GM12878 (cell line): Measurements from ENCODE around the gene HYAL1. TPM values are rescaled to one million over a fixed set of nuclear protein-coding genes. Genes with fewer than 3 reads are reported as not detected.

Source experiments
- ATAC-seq: fragments of 200-7000 bp; cut with Tn5 transposase; 3 replicates; pipeline ENCODE4 v1.9.1; 2020; ENCODE audit warnings: mild to moderate bottlenecking, moderate library complexity
- BruUV-seq: library from RNA; stranded (reverse); fragments of 400-500 nt; replicated peaks from 2 replicates; lab custom pipeline; 2021; lab: Mats Ljungman, UMichigan
- CTCF ChIA-PET: fragments of 300-600 bp; sonication (Branson Sonifier 250); formaldehyde crosslinking; extraction: SDS; loops from one replicate; lab custom pipeline; 2021; ENCODE audit warnings: inconsistent platforms; lab: Yijun Ruan, JAX
- POLR2A ChIA-PET: fragments of 350-600 bp; formaldehyde crosslinking; extraction: SDS; loops from one replicate; lab custom pipeline; 2021; ENCODE audit warnings: inconsistent platforms; lab: Charles Lee
- RAD21 ChIA-PET: fragments of 300-600 bp; sonication (Branson Sonifier 250); formaldehyde crosslinking; loops from one replicate; lab custom pipeline; 2023; ENCODE audit warnings: antibody characterized with exemption; ENCODE audit not compliant: unreplicated experiment; lab: Charles Lee
- SMC1A ChIA-PET: fragments of 300-600 bp; sonication (Branson Sonifier 250); formaldehyde crosslinking; loops from one replicate; lab custom pipeline; 2023; ENCODE audit not compliant: unreplicated experiment, uncharacterized antibody; lab: Charles Lee
- DNase-seq: peaks from one replicate; pipeline ENCODE4 v3.0.0-alpha.2; 2011; ENCODE audit warnings: low read depth, low spot score
- FAIRE-seq: peaks from 3 replicates; lab custom pipeline; 2011; peaks lifted over from hg19 to GRCh38; lab: Jason Lieb, UNC
- H2AFZ ChIP-seq: 2 replicates; pipeline ENCODE4 v1.6.0; 2011; ENCODE audit warnings: low read depth, low read length, control low read depth; ENCODE audit not compliant: control insufficient read depth
- H3K27ac ChIP-seq: 2 replicates; pipeline ENCODE4 v1.5.1; 2011; ENCODE audit warnings: control low read depth; ENCODE audit not compliant: control insufficient read depth, insufficient read depth
- H3K27me3 ChIP-seq, 2 experiments: replicated peaks in 1 of 2; 2 replicates each; pipeline versions ENCODE4 v1.6.0 to v1.6.1; 2011; ENCODE audit warnings: low read length in 1 of 2; ENCODE audit not compliant: control insufficient read depth in 2 of 2, insufficient read depth in 2 of 2
- H3K36me3 ChIP-seq, 2 experiments: 2 replicates each; pipeline ENCODE4 v1.5.1; 2011; ENCODE audit warnings: low read length in 1 of 2; ENCODE audit not compliant: control insufficient read depth in 2 of 2, insufficient read depth in 2 of 2
- H3K4me1 ChIP-seq: 2 replicates; pipeline ENCODE4 v1.6.1; 2011; ENCODE audit warnings: mild to moderate bottlenecking, low read length, moderate library complexity, mixed read lengths; ENCODE audit not compliant: control insufficient read depth, insufficient read depth
- H3K4me2 ChIP-seq: 2 replicates; pipeline ENCODE4 v1.6.0; 2011; ENCODE audit warnings: control low read depth; ENCODE audit not compliant: control insufficient read depth, insufficient read depth
- H3K4me3 ChIP-seq: fragments of 200-600 bp; sonication (generic); 2 replicates; pipeline ENCODE4 v1.5.1; 2016
- H3K79me2 ChIP-seq: 2 replicates; pipeline ENCODE4 v1.6.0; 2011; ENCODE audit warnings: low read length; ENCODE audit not compliant: control insufficient read depth, insufficient read depth
- H3K9ac ChIP-seq: 2 replicates; pipeline ENCODE4 v1.8.0; 2011; ENCODE audit warnings: low read length, control low read depth, mixed read lengths; ENCODE audit not compliant: control insufficient read depth, insufficient read depth
- H3K9me3 ChIP-seq: replicated peaks from 3 replicates; pipeline ENCODE4 v1.5.1; 2011; ENCODE audit warnings: mild to moderate bottlenecking, low read length; ENCODE audit not compliant: control insufficient read depth, insufficient read depth
- H4K20me1 ChIP-seq: 2 replicates; pipeline ENCODE4 v1.6.0; 2011; ENCODE audit not compliant: control insufficient read depth, insufficient read depth
- CHD1 ChIP-seq: IDR thresholded peaks from 2 replicates; pipeline ENCODE4 v1.6.1; 2012; ENCODE audit warnings: low read depth, low read length, improper control_type of control experiment
- CHD2 ChIP-seq: IDR thresholded peaks from 2 replicates; pipeline ENCODE4 v1.6.1; 2011; ENCODE audit warnings: low read depth, low read length, improper control_type of control experiment, borderline replicate concordance
- ESRRA ChIP-seq: IDR thresholded peaks from 2 replicates; pipeline ENCODE4 v1.6.1; 2012; ENCODE audit warnings: mild to moderate bottlenecking, low read length, improper control_type of control experiment
- HDGF ChIP-seq: fragments of 450-650 bp; IDR thresholded peaks from 2 replicates; pipeline ENCODE4 v1.6.1; 2016; ENCODE audit warnings: antibody characterized with exemption
- JUNB ChIP-seq: IDR thresholded peaks from 2 replicates; pipeline ENCODE4 v1.6.1; 2016; ENCODE audit warnings: antibody characterized with exemption, mild to moderate bottlenecking
- NFIC ChIP-seq: IDR thresholded peaks from 2 replicates; pipeline ENCODE4 v1.6.1; 2012; ENCODE audit warnings: low read depth, mild to moderate bottlenecking, inconsistent platforms, low read length, moderate library complexity
- NR2C1 ChIP-seq: fragments of 450-650 bp; IDR thresholded peaks from 2 replicates; pipeline ENCODE4 v1.6.1; 2017; ENCODE audit warnings: antibody characterized with exemption, mild to moderate bottlenecking, moderate library complexity
- PML ChIP-seq: IDR thresholded peaks from 2 replicates; pipeline ENCODE4 v1.6.1; 2012; ENCODE audit warnings: low read length, inconsistent platforms
- POLR2A ChIP-seq: IDR thresholded peaks from 2 replicates; pipeline ENCODE4 v1.6.1; 2011; ENCODE audit warnings: low read depth, mild to moderate bottlenecking, low read length
- SMAD5 ChIP-seq: IDR thresholded peaks from 2 replicates; pipeline ENCODE4 v1.6.1; 2016; ENCODE audit warnings: antibody characterized with exemption, low read depth
- SUPT20H ChIP-seq: IDR thresholded peaks from 2 replicates; pipeline ENCODE4 v1.6.1; 2011; ENCODE audit warnings: low read depth, mild to moderate bottlenecking, low read length, moderate library complexity, borderline replicate concordance; ENCODE audit not compliant: control insufficient read depth
- ZNF217 ChIP-seq: fragments of 450-650 bp; IDR thresholded peaks from 2 replicates; pipeline ENCODE4 v1.6.1; 2017; ENCODE audit warnings: antibody characterized with exemption, mild to moderate bottlenecking
- ZNF24 ChIP-seq: fragments of 450-650 bp; IDR thresholded peaks from 2 replicates; pipeline ENCODE4 v1.6.1; 2017; ENCODE audit warnings: antibody characterized with exemption, mild to moderate bottlenecking
- ZNF384 ChIP-seq: IDR thresholded peaks from 2 replicates; pipeline ENCODE4 v1.6.1; 2012; ENCODE audit warnings: low read depth, mild to moderate bottlenecking, low read length, improper control_type of control experiment, borderline replicate concordance
- WGBS: methylation state at CpG from one replicate; pipeline ENCODE4 v1.1.6; 2016; ENCODE audit warnings: low lambda C conversion rate; ENCODE audit not compliant: insufficient replicate concordance, insufficient coverage; ENCODE audit errors: missing lambda C conversion rate; 5-methylcytosine and 5-hydroxymethylcytosine counted together
- in situ Hi-C: fragments of 300-500 bp; cut with MboI; formaldehyde crosslinking; loops from 9 replicates; pipeline ENCODE4 v1.14.3; 2018; ENCODE audit warnings: mixed read lengths
- intact Hi-C: fragments of 100-400 bp; cut with micrococcal nuclease; formaldehyde crosslinking; loops from one replicate; pipeline ENCODE4 v1.14.2; 2022; ENCODE audit not compliant: unreplicated experiment
- polyA plus RNA-seq, 11 experiments: library from polyadenylated mRNA; depleted of rRNA in 4 of 11; unstranded in 6 of 11; stranded (reverse) in 5 of 11; fragments of >200 nt; fragmentation: Nextera tagmentation in 4 of 11; fragmentation: Illumina TruSeq in 1 of 11; extraction: Ambion mirVana in 4 of 11; extraction: Trizol in 1 of 11; gene quantifications; 1 replicate in 1 of 11; 2 replicates in 10 of 11; pipeline versions ENCODE4 v1.2.1 to v1.2.3, GENCODE V29; 2011 to 2016; ENCODE audit warnings: inconsistent platforms in 2 of 11, missing spikeins in 2 of 11, low read depth in 1 of 11
- total RNA-seq, 4 experiments: library from RNA; depleted of rRNA in 3 of 4; stranded (reverse); fragments of >200 nt in 3 of 4; fragmentation: Illumina TruSeq in 1 of 4; extraction: Trizol in 1 of 4; gene quantifications; 2 replicates each; pipeline versions ENCODE4 v1.2.1 to v1.2.3, GENCODE V29; 2013 to 2021
- TF ChIP-seq, protein P1 (sequence below): fragments of 450-650 bp; formaldehyde crosslinking; IDR thresholded peaks from 2 replicates; pipeline ENCODE4 v1.4.0; 2022; ENCODE audit warnings: mild to moderate bottlenecking, moderate library complexity

HYAL1 gene
- total and polyA plus RNA-seq, 10 of the 15 experiments (the other 5 are each of a cell fraction or from before 2014, with no cell fraction given), result 0.04 to 0.55 (median 0.18) TPM; not detected in 2

GRCh38 chr3:50294492-50295403 lies 8.6 kb downstream of the HYAL1 start:
- no peak overlapping the region for H3K4me2 ChIP-seq
- H3K79me2 ChIP-seq, result peaks cover 21% of the 10 kb centered on the region
- no peak overlapping the region for H3K9ac ChIP-seq
- H3K9me3 ChIP-seq, result no peaks in the 10 kb centered on the region
- RAD21 ChIA-PET, result no interaction called here
- peaks cover 0 to 5% of the 10 kb centered on the region in 2 experiments; a peak in 2 of 4 replicates for H3K36me3 ChIP-seq
- TF ChIP-seq SMAD5 (no peak), NR2C1 (no peak), POLR2A (0 out of 2 replicates have a peak, but pooled peaks have one; percentile 20)
- WGBS, result 87% methylated on average over 22 of the region's 22 CpGs
- H3K27me3 ChIP-seq, result no peaks in the 10 kb centered on the region
- no peak overlapping the region for H3K27ac ChIP-seq
- no peak overlapping the region for H3K4me3 ChIP-seq
- CTCF ChIA-PET, result interaction anchor here (0.6 kb wide), 1 partner anchor 68 kb away, joined by 3 read pairs; no protein-coding TSS in a partner anchor
- no peak overlapping the region for H2AFZ ChIP-seq
- in situ Hi-C loops (no loop called here), intact Hi-C loops (loop anchor here (5.0 kb wide), 1 partner anchor 43 kb away; no protein-coding TSS in a partner anchor)
- FAIRE-seq (no peak), ATAC-seq (no peak), DNase-seq (no peak)
- POLR2A ChIA-PET, result interaction anchor here (1.1 kb wide), 1 partner anchor 43 kb away, joined by 3 read pairs; no protein-coding TSS in a partner anchor
- H4K20me1 ChIP-seq, result no peaks in the 10 kb centered on the region
- no TSS peak for BruUV-seq
- peaks cover 7% of the 10 kb centered on the region for H3K4me1 ChIP-seq
- SMC1A ChIA-PET, result no interaction called here

DNA sequence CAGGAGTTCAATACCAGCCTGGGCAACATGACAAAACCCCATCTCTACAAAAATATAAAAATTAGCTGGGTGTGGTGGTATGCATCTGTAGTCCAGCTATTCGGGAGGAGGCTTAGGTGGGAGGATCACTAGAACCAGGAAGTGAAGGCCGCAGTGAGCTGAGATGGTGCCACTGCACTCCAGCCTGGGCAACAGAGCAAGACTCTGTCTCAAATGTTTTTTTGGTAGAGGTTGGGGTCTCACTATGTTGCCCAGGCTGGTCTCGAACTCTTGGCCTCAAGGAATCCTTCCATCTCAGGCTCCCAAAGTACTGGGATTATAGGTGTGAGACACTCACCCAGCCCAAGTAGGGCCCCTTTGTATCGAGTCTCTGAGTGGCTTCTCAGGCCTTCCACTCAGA lies 9.3 kb downstream of the HYAL1 start:
- Histone ChIP-seq H3K27ac (no peak overlapping the region), H3K9ac (no peak overlapping the region), H2AFZ (no peak overlapping the region), H3K4me1 (peaks cover 7% of the 10 kb centered on the region), H3K36me3 (peaks cover 0 to 11% of the 10 kb centered on the region in 2 experiments; a peak in 2 of 4 replicates), H3K4me3 (no peak overlapping the region), H3K9me3 (no peaks in the 10 kb centered on the region), H3K79me2 (peaks cover 21% of the 10 kb centered on the region), H3K27me3 (no peaks in the 10 kb centered on the region), H3K4me2 (no peak overlapping the region), H4K20me1 (no peaks in the 10 kb centered on the region)
- FAIRE-seq, result no peak
- no peak for TF ChIP-seq SUPT20H
- no peak for TF ChIP-seq HDGF
- no peak for TF ChIP-seq ZNF217
- no peak for TF ChIP-seq CHD1
- TF ChIP-seq, protein P1, sequence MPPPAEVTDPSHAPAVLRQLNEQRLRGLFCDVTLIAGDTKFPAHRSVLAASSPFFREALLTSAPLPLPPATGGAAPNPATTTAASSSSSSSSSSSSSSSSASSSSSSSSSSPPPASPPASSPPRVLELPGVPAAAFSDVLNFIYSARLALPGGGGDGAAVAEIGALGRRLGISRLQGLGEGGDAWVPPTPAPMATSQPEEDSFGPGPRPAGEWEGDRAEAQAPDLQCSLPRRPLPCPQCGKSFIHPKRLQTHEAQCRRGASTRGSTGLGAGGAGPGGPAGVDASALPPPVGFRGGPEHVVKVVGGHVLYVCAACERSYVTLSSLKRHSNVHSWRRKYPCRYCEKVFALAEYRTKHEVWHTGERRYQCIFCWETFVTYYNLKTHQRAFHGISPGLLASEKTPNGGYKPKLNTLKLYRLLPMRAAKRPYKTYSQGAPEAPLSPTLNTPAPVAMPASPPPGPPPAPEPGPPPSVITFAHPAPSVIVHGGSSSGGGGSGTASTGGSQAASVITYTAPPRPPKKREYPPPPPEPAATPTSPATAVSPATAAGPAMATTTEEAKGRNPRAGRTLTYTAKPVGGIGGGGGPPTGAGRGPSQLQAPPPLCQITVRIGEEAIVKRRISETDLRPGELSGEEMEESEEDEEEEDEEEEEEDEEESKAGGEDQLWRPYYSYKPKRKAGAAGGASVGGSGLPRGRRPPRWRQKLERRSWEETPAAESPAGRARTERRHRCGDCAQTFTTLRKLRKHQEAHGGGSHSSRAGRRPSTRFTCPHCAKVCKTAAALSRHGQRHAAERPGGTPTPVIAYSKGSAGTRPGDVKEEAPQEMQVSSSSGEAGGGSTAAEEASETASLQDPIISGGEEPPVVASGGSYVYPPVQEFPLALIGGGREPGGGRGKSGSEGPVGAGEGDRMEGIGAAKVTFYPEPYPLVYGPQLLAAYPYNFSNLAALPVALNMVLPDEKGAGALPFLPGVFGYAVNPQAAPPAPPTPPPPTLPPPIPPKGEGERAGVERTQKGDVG (CRISPR knock-in tag), result no peak
- no peak for TF ChIP-seq SMAD5
- TF ChIP-seq JUNB, result no peak
- TF ChIP-seq ZNF384, result no peak
- TF ChIP-seq PML, result no peak
- no peak for TF ChIP-seq ESRRA
- no peak for TF ChIP-seq ZNF24
- TF ChIP-seq NFIC, result no peak
- no peak for TF ChIP-seq CHD2
- POLR2A ChIA-PET, result no interaction called here
- 80% methylated on average over 4 of the region's 4 CpGs for WGBS
- SMC1A ChIA-PET, result no interaction called here
- CTCF ChIA-PET, result no interaction called here
- ATAC-seq, result no peak
- DNase-seq, result no peak
- BruUV-seq, result no TSS peak
- RAD21 ChIA-PET, result no interaction called here
- in situ Hi-C loops (no loop called here), intact Hi-C loops (no loop called here)
